GM12878 (cell line): ENCODE results near the gene HIVEP3. TPM values are rescaled to one million over a fixed set of nuclear protein-coding genes. Genes with fewer than 3 reads are reported as not detected.
A peak's percentile ranks its signal among the peaks of the same experiment; 100 is the strongest.

Experiments used
- ATAC-seq: fragments of 200-7000 bp; cut with Tn5 transposase; 3 replicates; pipeline ENCODE4 v1.9.1; 2020; ENCODE audit warnings: mild to moderate bottlenecking, moderate library complexity
- BruUV-seq: library from RNA; stranded (reverse); fragments of 400-500 nt; replicated peaks from 2 replicates; lab custom pipeline; 2021; lab: Mats Ljungman, UMichigan
- CTCF ChIA-PET: fragments of 300-600 bp; sonication (Branson Sonifier 250); formaldehyde crosslinking; extraction: SDS; loops from one replicate; lab custom pipeline; 2021; ENCODE audit warnings: inconsistent platforms; lab: Yijun Ruan, JAX
- POLR2A ChIA-PET: fragments of 350-600 bp; formaldehyde crosslinking; extraction: SDS; loops from one replicate; lab custom pipeline; 2021; ENCODE audit warnings: inconsistent platforms; lab: Charles Lee
- RAD21 ChIA-PET: fragments of 300-600 bp; sonication (Branson Sonifier 250); formaldehyde crosslinking; loops from one replicate; lab custom pipeline; 2023; ENCODE audit warnings: antibody characterized with exemption; ENCODE audit not compliant: unreplicated experiment; lab: Charles Lee
- SMC1A ChIA-PET: fragments of 300-600 bp; sonication (Branson Sonifier 250); formaldehyde crosslinking; loops from one replicate; lab custom pipeline; 2023; ENCODE audit not compliant: unreplicated experiment, uncharacterized antibody; lab: Charles Lee
- DNase-seq: peaks from one replicate; pipeline ENCODE4 v3.0.0-alpha.2; 2011; ENCODE audit warnings: low read depth, low spot score
- FAIRE-seq: peaks from 3 replicates; lab custom pipeline; 2011; peaks lifted over from hg19 to GRCh38; lab: Jason Lieb, UNC
- H2AFZ ChIP-seq: 2 replicates; pipeline ENCODE4 v1.6.0; 2011; ENCODE audit warnings: low read depth, low read length, control low read depth; ENCODE audit not compliant: control insufficient read depth
- H3K27ac ChIP-seq: 2 replicates; pipeline ENCODE4 v1.5.1; 2011; ENCODE audit warnings: control low read depth; ENCODE audit not compliant: control insufficient read depth, insufficient read depth
- H3K27me3 ChIP-seq, 2 experiments: replicated peaks in 1 of 2; 2 replicates each; pipeline versions ENCODE4 v1.6.0 to v1.6.1; 2011; ENCODE audit warnings: low read length in 1 of 2; ENCODE audit not compliant: control insufficient read depth in 2 of 2, insufficient read depth in 2 of 2
- H3K36me3 ChIP-seq, 2 experiments: 2 replicates each; pipeline ENCODE4 v1.5.1; 2011; ENCODE audit warnings: low read length in 1 of 2; ENCODE audit not compliant: control insufficient read depth in 2 of 2, insufficient read depth in 2 of 2
- H3K4me1 ChIP-seq: 2 replicates; pipeline ENCODE4 v1.6.1; 2011; ENCODE audit warnings: mild to moderate bottlenecking, low read length, moderate library complexity, mixed read lengths; ENCODE audit not compliant: control insufficient read depth, insufficient read depth
- H3K4me2 ChIP-seq: 2 replicates; pipeline ENCODE4 v1.6.0; 2011; ENCODE audit warnings: control low read depth; ENCODE audit not compliant: control insufficient read depth, insufficient read depth
- H3K4me3 ChIP-seq: fragments of 200-600 bp; sonication (generic); 2 replicates; pipeline ENCODE4 v1.5.1; 2016
- H3K79me2 ChIP-seq: 2 replicates; pipeline ENCODE4 v1.6.0; 2011; ENCODE audit warnings: low read length; ENCODE audit not compliant: control insufficient read depth, insufficient read depth
- H3K9ac ChIP-seq: 2 replicates; pipeline ENCODE4 v1.8.0; 2011; ENCODE audit warnings: low read length, control low read depth, mixed read lengths; ENCODE audit not compliant: control insufficient read depth, insufficient read depth
- H3K9me3 ChIP-seq: replicated peaks from 3 replicates; pipeline ENCODE4 v1.5.1; 2011; ENCODE audit warnings: mild to moderate bottlenecking, low read length; ENCODE audit not compliant: control insufficient read depth, insufficient read depth
- H4K20me1 ChIP-seq: 2 replicates; pipeline ENCODE4 v1.6.0; 2011; ENCODE audit not compliant: control insufficient read depth, insufficient read depth
- ASH2L ChIP-seq: fragments of 300-600, 200-600 bp; sonication (generic); IDR thresholded peaks from 2 replicates; pipeline ENCODE4 v1.6.1; 2017; ENCODE audit warnings: low read depth, mild to moderate bottlenecking, borderline replicate concordance
- CBX5 ChIP-seq: sonication (generic); IDR thresholded peaks from 2 replicates; pipeline ENCODE4 v1.6.1; 2016; ENCODE audit warnings: low read depth, moderate library complexity, mild to moderate bottlenecking, inconsistent platforms
- CEBPB ChIP-seq, 2 experiments: fragments of 150-350 bp in 1 of 2; IDR thresholded peaks; 2 replicates each; pipeline ENCODE4 v1.6.1; 2012 to 2014; ENCODE audit warnings: low read depth in 2 of 2, low read length in 2 of 2, borderline replicate concordance in 1 of 2, inconsistent platforms in 1 of 2
- CHD2 ChIP-seq: IDR thresholded peaks from 2 replicates; pipeline ENCODE4 v1.6.1; 2011; ENCODE audit warnings: low read depth, low read length, improper control_type of control experiment, borderline replicate concordance
- EP300 ChIP-seq, 2 experiments: fragments of 150-350 bp in 1 of 2; IDR thresholded peaks; 2 replicates each; pipeline ENCODE4 v1.6.1; 2011 to 2012; ENCODE audit warnings: low read depth in 2 of 2, low read length in 2 of 2, borderline replicate concordance in 1 of 2, improper control_type of control experiment in 1 of 2, inconsistent platforms in 1 of 2; ENCODE audit not compliant: control insufficient read depth in 1 of 2
- HCFC1 ChIP-seq: fragments of 150-350 bp; IDR thresholded peaks from 2 replicates; pipeline ENCODE4 v1.6.1; 2014; ENCODE audit warnings: low read length
- IRF4 ChIP-seq: IDR thresholded peaks from 2 replicates; pipeline ENCODE4 v1.6.1; 2011; ENCODE audit warnings: low read depth, low read length
- MXI1 ChIP-seq: fragments of 150-350 bp; IDR thresholded peaks from 2 replicates; pipeline ENCODE4 v1.6.1; 2011; ENCODE audit warnings: low read depth, mild to moderate bottlenecking, inconsistent platforms, low read length, improper control_type of control experiment
- MYC ChIP-seq: IDR thresholded peaks from 2 replicates; pipeline ENCODE4 v1.6.1; 2011; ENCODE audit warnings: mild to moderate bottlenecking, low read length, moderate library complexity, inconsistent platforms; ENCODE audit not compliant: insufficient read depth, insufficient replicate concordance, insufficient read length, severe bottlenecking
- NRF1 ChIP-seq: conservative IDR thresholded peaks from 2 replicates; pipeline ENCODE4 v1.6.1; 2011; ENCODE audit warnings: mild to moderate bottlenecking, low read depth, low read length, improper control_type of control experiment
- PAX8 ChIP-seq: fragments of 450-650 bp; IDR thresholded peaks from 2 replicates; pipeline ENCODE4 v1.6.1; 2017; ENCODE audit warnings: mild to moderate bottlenecking, moderate library complexity
- RBBP5 ChIP-seq: fragments of 200-600 bp; sonication (generic); conservative IDR thresholded peaks from 2 replicates; pipeline ENCODE4 v1.6.1; 2016
- RCOR1 ChIP-seq: conservative IDR thresholded peaks from 2 replicates; pipeline ENCODE4 v1.6.1; 2012; ENCODE audit warnings: low read depth, low read length, improper control_type of control experiment
- SIN3A ChIP-seq: IDR thresholded peaks from 2 replicates; pipeline ENCODE4 v1.6.1; 2012; ENCODE audit warnings: low read depth, low read length, improper control_type of control experiment
- SIX5 ChIP-seq: IDR thresholded peaks from 2 replicates; pipeline ENCODE4 v1.6.1; 2011; ENCODE audit warnings: mild to moderate bottlenecking, low read depth, low read length, moderate library complexity; ENCODE audit not compliant: severe bottlenecking
- SMARCA5 ChIP-seq: fragments of 450-650 bp; IDR thresholded peaks from 2 replicates; pipeline ENCODE4 v1.6.1; 2017; ENCODE audit warnings: mild to moderate bottlenecking
- TCF7 ChIP-seq: IDR thresholded peaks from 2 replicates; pipeline ENCODE4 v1.6.1; 2014; ENCODE audit warnings: antibody characterized with exemption, borderline replicate concordance
- ZNF207 ChIP-seq: fragments of 450-650 bp; IDR thresholded peaks from 2 replicates; pipeline ENCODE4 v1.6.1; 2014; ENCODE audit warnings: antibody characterized with exemption, mild to moderate bottlenecking, borderline replicate concordance
- ZNF274 ChIP-seq: IDR thresholded peaks from one replicate; pipeline ENCODE4 v1.8.0; 2011; ENCODE audit not compliant: insufficient read length, insufficient read depth
- WGBS: methylation state at CpG from one replicate; pipeline ENCODE4 v1.1.6; 2016; ENCODE audit warnings: low lambda C conversion rate; ENCODE audit not compliant: insufficient replicate concordance, insufficient coverage; ENCODE audit errors: missing lambda C conversion rate; 5-methylcytosine and 5-hydroxymethylcytosine counted together
- in situ Hi-C: fragments of 300-500 bp; cut with MboI; formaldehyde crosslinking; loops from 9 replicates; pipeline ENCODE4 v1.14.3; 2018; ENCODE audit warnings: mixed read lengths
- intact Hi-C: fragments of 100-400 bp; cut with micrococcal nuclease; formaldehyde crosslinking; loops from one replicate; pipeline ENCODE4 v1.14.2; 2022; ENCODE audit not compliant: unreplicated experiment
- polyA plus RNA-seq, 11 experiments: library from polyadenylated mRNA; depleted of rRNA in 4 of 11; unstranded in 6 of 11; stranded (reverse) in 5 of 11; fragments of >200 nt; fragmentation: Nextera tagmentation in 4 of 11; fragmentation: Illumina TruSeq in 1 of 11; extraction: Ambion mirVana in 4 of 11; extraction: Trizol in 1 of 11; gene quantifications; 1 replicate in 1 of 11; 2 replicates in 10 of 11; pipeline versions ENCODE4 v1.2.1 to v1.2.3, GENCODE V29; 2011 to 2016; ENCODE audit warnings: inconsistent platforms in 2 of 11, missing spikeins in 2 of 11, low read depth in 1 of 11
- total RNA-seq, 4 experiments: library from RNA; depleted of rRNA in 3 of 4; stranded (reverse); fragments of >200 nt in 3 of 4; fragmentation: Illumina TruSeq in 1 of 4; extraction: Trizol in 1 of 4; gene quantifications; 2 replicates each; pipeline versions ENCODE4 v1.2.1 to v1.2.3, GENCODE V29; 2013 to 2021

Gene HIVEP3
- total and polyA plus RNA-seq, 10 of the 15 experiments (the other 5 are each of a cell fraction or from before 2014, with no cell fraction given), result 1.8 to 13.6 (median 3.8) TPM

GRCh38 chr1:41708332-41708731 lies 210.4 kb downstream of the HIVEP3 start:
- Histone ChIP-seq H4K20me1 (no peaks in the 10 kb centered on the region), H2AFZ (no peak overlapping the region), H3K79me2 (no peaks in the 10 kb centered on the region), H3K4me2 (no peak overlapping the region), H3K27ac (no peak overlapping the region), H3K9ac (no peak overlapping the region), H3K27me3 (no peaks in the 10 kb centered on the region), H3K9me3 (no peaks in the 10 kb centered on the region), H3K4me1 (peaks cover 5% of the 10 kb centered on the region)
- FAIRE-seq (no peak), DNase-seq (no peak), ATAC-seq (peak; percentile 51; the same call in 2 of the 3 replicates)
- ChIA-PET CTCF (interaction anchor here (0.9 to 2.4 kb wide), 2 partner anchors 9 to 11 kb away, joined by 3 to 12 read pairs; no protein-coding TSS in a partner anchor), SMC1A (interaction anchor here (0.9 to 3.9 kb wide), 7 partner anchors 9 to 50 kb away, joined by 3 to 24 read pairs (median 6); no protein-coding TSS in a partner anchor), POLR2A (interaction anchor here (0.7 to 1.9 kb wide), 3 partner anchors 10 to 41 kb away, joined by 5 read pairs; no protein-coding TSS in a partner anchor), RAD21 (interaction anchor here (1.0 to 2.6 kb wide), 6 partner anchors 11 to 49 kb away, joined by 3 to 12 read pairs (median 4); no protein-coding TSS in a partner anchor)
- in situ Hi-C loops, result no loop called here
- intact Hi-C loops, result no loop called here
- WGBS, result 28% methylated on average over 2 of the region's 2 CpGs
- TF ChIP-seq ZNF274 (no peak), TCF7 (no peak), ASH2L (no peak), ZNF207 (no peak), EP300 (IDR thresholded peaks at IDR 0.05; ENCODE audit: borderline replicate concordance in 1 of 2, control insufficient read depth in 1 of 2, low read depth in 2 of 2, low read length in 2 of 2) (no peak), NRF1 (no peak), RCOR1 (no peak), SMARCA5 (no peak), CHD2 (no peak), CBX5 (no peak), SIN3A (no peak), SIX5 (no peak), MYC (no peak), HCFC1 (no peak), IRF4 (no peak), CEBPB (IDR thresholded peaks at IDR 0.05; ENCODE audit: borderline replicate concordance in 1 of 2, low read depth in 2 of 2, low read length in 2 of 2) (no peak), MXI1 (no peak), RBBP5 (no peak), PAX8 (no peak)
- TF ChIP-seq, all 136 proteins: peak for 0
- BruUV-seq, result no TSS peak
- Histone ChIP-seq H3K36me3 (no peaks in the 10 kb centered on the region), H3K4me3 (no peak overlapping the region)
